Endothelial cell of hepatic sinusoid (primary cell): Measurements from ENCODE around the gene KIF26B.
"Not testable (repeated sequence)": the region's sequence is repeated elsewhere in the genome, so short reads cannot be mapped to it uniquely, and the experiment has no call there.

Experiments
- in situ Hi-C: cut with HindIII; loops from 2 replicates; pipeline ENCODE4 v1.10.0; 2017; ENCODE audit warnings: low sequenced_read_pairs

KIF26B gene

GRCh38 chr1:245704341-245704740 is 549.6 kb downstream of the KIF26B start:
- in situ Hi-C loops, result no loop called here

GRCh38 chr1:245704765-245705164 is 550.0 kb downstream of the KIF26B start:
- in situ Hi-C loops, result no loop called here

GRCh38 chr1:245707941-245708340 is 553.2 kb downstream of the KIF26B start:
- in situ Hi-C loops, result no loop called here

GRCh38 chr1:245710961-245711903 is 556.4 kb downstream of the KIF26B start:
- in situ Hi-C loops, result no loop called here

GRCh38 chr1:245714027-245714426 is 559.2 kb downstream of the KIF26B start:
- in situ Hi-C loops, result not testable (repeated sequence)

- in situ Hi-C loops, result loop anchor here (5.0 kb wide), 1 partner anchor 63 kb away; no protein-coding TSS in a partner anchor
These were observed 560.5 kb downstream of the KIF26B start for GRCh38 chr1:245715291-245715701.

- in situ Hi-C loops, result loop anchor here (5.0 kb wide), 1 partner anchor 64 kb away; no protein-coding TSS in a partner anchor
These were observed 561.2 kb downstream of the KIF26B start for GRCh38 chr1:245715970-245716369.

GRCh38 chr1:245716561-245716960 is 561.8 kb downstream of the KIF26B start:
- in situ Hi-C loops, result loop anchor here (5.0 kb wide), 1 partner anchor 64 kb away; no protein-coding TSS in a partner anchor

GRCh38 chr1:245717611-245718010 is 562.8 kb downstream of the KIF26B start:
- in situ Hi-C loops, result loop anchor here (5.0 kb wide), 1 partner anchor 65 kb away; no protein-coding TSS in a partner anchor

GRCh38 chr1:245718123-245718522 is 563.3 kb downstream of the KIF26B start:
- in situ Hi-C loops, result loop anchor here (5.0 kb wide), 1 partner anchor 66 kb away; no protein-coding TSS in a partner anchor

GRCh38 chr1:245718951-245719350 is 564.2 kb downstream of the KIF26B start:
- in situ Hi-C loops, result loop anchor here (5.0 kb wide), 1 partner anchor 67 kb away; no protein-coding TSS in a partner anchor

- in situ Hi-C loops, result no loop called here
These were observed 566.7 kb downstream of the KIF26B start for GRCh38 chr1:245721488-245721887.

- in situ Hi-C loops, result not testable (repeated sequence)
These were observed 573.2 kb downstream of the KIF26B start for GRCh38 chr1:245728035-245728434.

- in situ Hi-C loops, result no loop called here
These were observed 576.0 kb downstream of the KIF26B start for GRCh38 chr1:245730801-245731200.

GRCh38 chr1:245740336-245740735 is 585.6 kb downstream of the KIF26B start:
- in situ Hi-C loops, result not testable (repeated sequence)

GRCh38 chr1:245742896-245743295 is 588.1 kb downstream of the KIF26B start:
- in situ Hi-C loops, result no loop called here

GRCh38 chr1:245748240-245748639 is 593.5 kb downstream of the KIF26B start:
- in situ Hi-C loops, result loop anchor here (5.0 kb wide), 1 partner anchor 49 kb away; no protein-coding TSS in a partner anchor

- in situ Hi-C loops, result loop anchor here (5.0 kb wide), 1 partner anchor 49 kb away; no protein-coding TSS in a partner anchor
These were observed 593.9 kb downstream of the KIF26B start for GRCh38 chr1:245748646-245749045.

- in situ Hi-C loops, result loop anchor here (5.0 kb wide), 1 partner anchor 48 kb away; no protein-coding TSS in a partner anchor
These were observed 594.3 kb downstream of the KIF26B start for GRCh38 chr1:245749053-245749452.

- in situ Hi-C loops, result no loop called here
These were observed 595.5 kb downstream of the KIF26B start for GRCh38 chr1:245750261-245750660.

- in situ Hi-C loops, result no loop called here
These were observed 596.3 kb downstream of the KIF26B start for GRCh38 chr1:245751116-245751515.
